HCT116 (cell line): ENCODE measurements around the gene VPS26A. TPM values are rescaled to one million over a fixed set of nuclear protein-coding genes. Genes with fewer than 3 reads are reported as not detected.

ENCODE experiments used
- ATAC-seq: fragments of 200-7000 bp; cut with Tn5 transposase; 2 replicates; pipeline ENCODE4 v1.9.1; 2020; ENCODE audit warnings: mild to moderate bottlenecking, moderate library complexity
- BruUV-seq: library from RNA; stranded (reverse); fragments of 400-500 nt; replicated peaks from 2 replicates; lab custom pipeline; 2021; lab: Mats Ljungman, UMichigan
- CTCF ChIA-PET: fragments of 300-600 bp; sonication (Branson Sonifier 250); formaldehyde crosslinking; loops from one replicate; lab custom pipeline; 2021; ENCODE audit warnings: antibody characterized with exemption; lab: Charles Lee
- POLR2A ChIA-PET: fragments of 300-600, 350-600 bp; sonication (Branson Sonifier 250); formaldehyde crosslinking; loops from one replicate; lab custom pipeline; 2021; ENCODE audit warnings: antibody characterized with exemption; lab: Charles Lee
- RAD21 ChIA-PET, 2 experiments: fragments of 300-600 bp; sonication (Branson Sonifier 250); formaldehyde crosslinking; loops; one replicate each; lab custom pipeline; 2023; ENCODE audit warnings: low total read pairs in 2 of 2; ENCODE audit not compliant: uncharacterized antibody in 2 of 2, unreplicated experiment in 2 of 2, low non-redundant PET in 1 of 2; lab: Charles Lee
- DNase-seq: peaks from one replicate; pipeline ENCODE4 v3.0.0-alpha.2; 2010; ENCODE audit warnings: low read depth, low spot score
- H2AFZ ChIP-seq: fragments of 200-600 bp; shearing (Covaris generic), sonication (generic); 2 replicates; pipeline ENCODE4 v1.6.1; 2017; ENCODE audit warnings: low read depth, mixed run types, mixed read lengths, antibody characterized with exemption, low read length; ENCODE audit not compliant: poor library complexity, severe bottlenecking
- H3K27ac ChIP-seq: 2 replicates; pipeline ENCODE4 v1.5.1; 2012; ENCODE audit warnings: low read depth, low read length
- H3K27me3 ChIP-seq: fragments of 200-600 bp; sonication (generic); 2 replicates; pipeline ENCODE4 v1.6.1; 2016; ENCODE audit warnings: mixed run types, low read length, mixed read lengths; ENCODE audit not compliant: insufficient read depth
- H3K36me3 ChIP-seq, 2 experiments: fragments of 200-500 bp in 1 of 2; fragments of 200-600 bp in 1 of 2; sonication (Bioruptor generic) in 1 of 2; sonication (generic) in 1 of 2; 2 replicates each; pipeline versions ENCODE4 v1.5.1 to v1.6.1; 2014 to 2016; ENCODE audit warnings: low read length in 2 of 2, inconsistent platforms in 1 of 2, mixed read lengths in 1 of 2, mixed run types in 1 of 2; ENCODE audit not compliant: insufficient read depth in 2 of 2, control insufficient read depth in 1 of 2
- H3K4me1 ChIP-seq, 2 experiments: fragments of 200-600 bp in 1 of 2; sonication (generic) in 1 of 2; 2 replicates each; pipeline versions ENCODE4 v1.5.1 to v1.6.1; 2012 to 2017; ENCODE audit warnings: low read length in 2 of 2, inconsistent platforms in 1 of 2, mild to moderate bottlenecking in 1 of 2, mixed read lengths in 1 of 2, mixed run types in 1 of 2, moderate library complexity in 1 of 2; ENCODE audit not compliant: insufficient read depth in 2 of 2, control insufficient read depth in 1 of 2
- H3K4me2 ChIP-seq: fragments of 200-600 bp; sonication (generic); 2 replicates; pipeline ENCODE4 v1.6.1; 2017; ENCODE audit warnings: mixed run types, low read length, mixed read lengths
- H3K4me3 ChIP-seq, 2 experiments: fragments of 200-600 bp in 1 of 2; sonication (generic) in 1 of 2; replicated peaks in 1 of 2; 2 replicates each; pipeline ENCODE4 v1.5.1; 2011 to 2016; ENCODE audit warnings: low read length in 2 of 2, control low read depth in 1 of 2, low read depth in 1 of 2, mild to moderate bottlenecking in 1 of 2, mixed read lengths in 1 of 2, mixed run types in 1 of 2
- H3K79me2 ChIP-seq: fragments of 200-600 bp; sonication (generic); 2 replicates; pipeline ENCODE4 v1.6.1; 2017; ENCODE audit warnings: mild to moderate bottlenecking, mixed run types, low read length, moderate library complexity, mixed read lengths; ENCODE audit not compliant: insufficient read depth
- H3K9ac ChIP-seq: fragments of 200-600 bp; sonication (generic); 2 replicates; pipeline ENCODE4 v1.6.1; 2016; ENCODE audit warnings: low read length, mixed read lengths
- H3K9me2 ChIP-seq: fragments of 200-600 bp; sonication (generic), shearing (Covaris generic); 2 replicates; pipeline ENCODE4 v1.6.1; 2017; ENCODE audit warnings: mixed run types, mild to moderate bottlenecking, moderate library complexity; ENCODE audit not compliant: insufficient read depth
- H3K9me3 ChIP-seq, 2 experiments: fragments of 200-500 bp in 1 of 2; fragments of 200-600 bp in 1 of 2; sonication (Bioruptor generic) in 1 of 2; sonication (generic) in 1 of 2; 2 replicates each; pipeline ENCODE4 v1.6.1; 2014 to 2017; ENCODE audit warnings: low read length in 2 of 2, mixed read lengths in 2 of 2, inconsistent platforms in 1 of 2, low read depth in 1 of 2, mild to moderate bottlenecking in 1 of 2, mixed run types in 1 of 2, moderate library complexity in 1 of 2; ENCODE audit not compliant: control insufficient read depth in 1 of 2, insufficient read depth in 1 of 2
- H4K20me1 ChIP-seq: fragments of 200-600 bp; sonication (generic), shearing (Covaris generic); 2 replicates; pipeline ENCODE4 v1.6.1; 2017; ENCODE audit warnings: mixed run types, mild to moderate bottlenecking, moderate library complexity; ENCODE audit not compliant: insufficient read depth
- ATF3 ChIP-seq: IDR thresholded peaks from 2 replicates; pipeline ENCODE4 v1.6.1; 2012
- CBX3 ChIP-seq: IDR thresholded peaks from 2 replicates; pipeline ENCODE4 v1.6.1; 2012; ENCODE audit warnings: low read depth
- CEBPB ChIP-seq: IDR thresholded peaks from 2 replicates; pipeline ENCODE4 v1.6.1; 2012; ENCODE audit warnings: low read depth
- EGR1 ChIP-seq: IDR thresholded peaks from 2 replicates; pipeline ENCODE4 v1.6.1; 2012; ENCODE audit warnings: low read depth
- ELF1 ChIP-seq: IDR thresholded peaks from 2 replicates; pipeline ENCODE4 v1.6.1; 2012; ENCODE audit warnings: low read depth, borderline replicate concordance
- EZH2phosphoT487 ChIP-seq: fragments of 200-600 bp; IDR thresholded peaks from 2 replicates; pipeline ENCODE4 v1.6.1; 2018; ENCODE audit warnings: antibody characterized with exemption, borderline replicate concordance
- FOSL1 ChIP-seq: IDR thresholded peaks from 2 replicates; pipeline ENCODE4 v1.6.1; 2012; ENCODE audit warnings: low read depth
- JUND ChIP-seq: IDR thresholded peaks from 2 replicates; pipeline ENCODE4 v1.6.1; 2012
- MAX ChIP-seq: IDR thresholded peaks from 2 replicates; pipeline ENCODE4 v1.6.1; 2012
- POLR2A ChIP-seq: IDR thresholded peaks from 2 replicates; pipeline ENCODE4 v1.7.0; 2011; ENCODE audit warnings: borderline replicate concordance; ENCODE audit not compliant: insufficient read depth, insufficient read length; ENCODE audit errors: extremely low read depth
- POLR2AphosphoS5 ChIP-seq: IDR thresholded peaks from 2 replicates; pipeline ENCODE4 v1.6.1; 2011; ENCODE audit warnings: mild to moderate bottlenecking, low read depth, low read length, moderate library complexity
- SIN3A ChIP-seq: IDR thresholded peaks from 2 replicates; pipeline ENCODE4 v1.6.1; 2012; ENCODE audit warnings: low read depth
- SP1 ChIP-seq: IDR thresholded peaks from 2 replicates; pipeline ENCODE4 v1.6.1; 2012; ENCODE audit warnings: low read depth
- SRF ChIP-seq: IDR thresholded peaks from 2 replicates; pipeline ENCODE4 v1.6.1; 2012; ENCODE audit warnings: low read depth
- TCF7L2 ChIP-seq: IDR thresholded peaks from 2 replicates; pipeline ENCODE4 v1.7.0; 2011; ENCODE audit warnings: borderline replicate concordance, inconsistent platforms; ENCODE audit not compliant: insufficient read depth, insufficient read length; ENCODE audit errors: extremely low read depth
- YY1 ChIP-seq: IDR thresholded peaks from 2 replicates; pipeline ENCODE4 v1.6.1; 2011; ENCODE audit warnings: low read length, low read depth, moderate library complexity, mild to moderate bottlenecking; ENCODE audit not compliant: insufficient replicate concordance; ENCODE audit errors: extremely low read depth
- ZBTB33 ChIP-seq: IDR thresholded peaks from 2 replicates; pipeline ENCODE4 v1.6.1; 2011; ENCODE audit warnings: mild to moderate bottlenecking, low read length, moderate library complexity; ENCODE audit not compliant: insufficient replicate concordance; ENCODE audit errors: extremely low read depth
- ZFX ChIP-seq: fragments of 450-650 bp; IDR thresholded peaks from 2 replicates; pipeline ENCODE4 v1.6.1; 2017
- intact Hi-C: fragments of 100-400 bp; cut with micrococcal nuclease; formaldehyde crosslinking; loops from 2 replicates; pipeline ENCODE4 v1.10.0; 2022
- total RNA-seq: library from RNA; stranded (reverse); gene quantifications from one replicate; pipeline ENCODE4 v1.2.1, GENCODE V29; 2021; ENCODE audit not compliant: unreplicated experiment
- TF ChIP-seq, protein P1 (sequence below), 3 experiments: fragments of 200-600 bp in 1 of 3; sonication (generic) in 1 of 3; IDR thresholded peaks in 2 of 3; conservative IDR thresholded peaks in 1 of 3; 2 replicates each; pipeline ENCODE4 v1.5.1; 2012 to 2017; ENCODE audit warnings: low read depth in 2 of 3, low read length in 2 of 3, antibody characterized with exemption in 1 of 3, borderline replicate concordance in 1 of 3, control low read depth in 1 of 3, mild to moderate bottlenecking in 1 of 3, mixed read lengths in 1 of 3, mixed run types in 1 of 3, moderate library complexity in 1 of 3; ENCODE audit not compliant: insufficient read depth in 1 of 3

The VPS26A gene
- total RNA-seq, 1 experiment from 2014 or later, result 65.1 TPM

DNA sequence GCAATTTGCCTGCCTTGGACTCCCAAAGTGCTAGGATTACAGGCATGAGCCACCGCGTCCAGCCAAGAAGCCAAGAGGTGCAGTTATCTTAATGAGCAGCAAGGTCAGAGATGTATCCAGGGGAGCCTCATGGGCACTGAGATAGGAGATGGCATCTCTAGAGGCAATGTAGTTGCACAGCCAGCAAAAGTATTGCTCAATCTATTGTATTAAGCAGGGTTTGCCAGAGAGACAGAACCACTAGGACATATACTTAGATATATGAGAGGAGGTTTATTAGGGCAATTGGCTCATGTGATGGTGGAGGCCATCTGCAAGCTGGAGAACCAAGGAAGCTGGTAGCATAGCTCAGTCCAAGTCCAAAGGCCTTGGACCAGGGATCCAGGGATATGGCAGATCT lies 16.3 kb upstream of the VPS26A start:
- CTCF ChIA-PET, result no interaction called here
- H3K79me2 ChIP-seq, result no peaks in the 10 kb centered on the region
- intact Hi-C loops, result no loop called here
- no peak for ATAC-seq
- no peak overlapping the region for H2AFZ ChIP-seq
- no peak for DNase-seq
- no peaks in the 10 kb centered on the region for H3K9me3 ChIP-seq
- no peak overlapping the region for H3K4me3 ChIP-seq
- no peaks in the 10 kb centered on the region for H3K36me3 ChIP-seq
- no peaks in the 10 kb centered on the region for H3K27me3 ChIP-seq
- H3K27ac ChIP-seq, result no peak overlapping the region
- TF ChIP-seq POLR2A (no peak), SRF (no peak), CBX3 (no peak), ELF1 (no peak), SIN3A (no peak), EZH2phosphoT487 (no peak), JUND (no peak), ZFX (no peak), CEBPB (no peak), ATF3 (no peak)
- H3K9me2 ChIP-seq, result no peaks in the 10 kb centered on the region
- no TSS peak for BruUV-seq
- no peaks in the 10 kb centered on the region for H4K20me1 ChIP-seq
- POLR2A ChIA-PET, result no interaction called here
- no peak overlapping the region for H3K4me2 ChIP-seq
- no peaks in the 10 kb centered on the region for H3K4me1 ChIP-seq
- RAD21 ChIA-PET, result no interaction called here
- H3K9ac ChIP-seq, result no peak overlapping the region

DNA sequence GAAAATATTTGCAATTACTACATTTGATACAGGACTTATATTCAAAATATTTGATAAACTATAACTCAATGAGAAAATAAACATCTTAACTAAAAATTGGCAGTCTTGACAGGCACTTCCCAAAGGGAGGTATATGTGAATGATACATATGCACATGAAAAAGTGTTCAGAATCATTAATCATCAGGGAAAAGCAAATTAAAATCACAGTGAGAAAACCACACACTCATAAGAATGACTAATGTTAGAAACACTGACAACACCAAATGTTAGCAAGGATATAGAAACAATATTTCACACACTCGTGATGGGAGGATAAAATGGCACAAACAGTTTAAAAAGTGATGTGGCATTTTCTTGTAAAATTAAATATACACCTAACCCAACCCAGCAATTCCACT lies 4.1 kb upstream of the VPS26A start:
- Histone ChIP-seq H3K4me1 (peaks cover 0 to 8% of the 10 kb centered on the region in 2 experiments; a peak in 2 of 4 replicates), H3K9me3 (no peaks in the 10 kb centered on the region), H3K4me2 (no peak overlapping the region), H3K9ac (no peak overlapping the region), H3K27me3 (no peaks in the 10 kb centered on the region), H3K36me3 (no peaks in the 10 kb centered on the region), H2AFZ (no peak overlapping the region), H3K27ac (no peak overlapping the region), H3K79me2 (peaks cover 8% of the 10 kb centered on the region), H3K4me3 (no peak overlapping the region), H4K20me1 (no peaks in the 10 kb centered on the region), H3K9me2 (no peaks in the 10 kb centered on the region)
- no peak for DNase-seq
- RAD21 ChIA-PET, result no interaction called here
- intact Hi-C loops, result loop anchor here (5.0 kb wide), 1 partner anchor 313 kb away; no protein-coding TSS in a partner anchor
- POLR2A ChIA-PET, result no interaction called here
- BruUV-seq, result no TSS peak
- no peak for ATAC-seq
- CTCF ChIA-PET, result no interaction called here
- no peak for TF ChIP-seq POLR2A
- no peak for TF ChIP-seq SRF
- TF ChIP-seq FOSL1, result no peak
- TF ChIP-seq, protein P1, sequence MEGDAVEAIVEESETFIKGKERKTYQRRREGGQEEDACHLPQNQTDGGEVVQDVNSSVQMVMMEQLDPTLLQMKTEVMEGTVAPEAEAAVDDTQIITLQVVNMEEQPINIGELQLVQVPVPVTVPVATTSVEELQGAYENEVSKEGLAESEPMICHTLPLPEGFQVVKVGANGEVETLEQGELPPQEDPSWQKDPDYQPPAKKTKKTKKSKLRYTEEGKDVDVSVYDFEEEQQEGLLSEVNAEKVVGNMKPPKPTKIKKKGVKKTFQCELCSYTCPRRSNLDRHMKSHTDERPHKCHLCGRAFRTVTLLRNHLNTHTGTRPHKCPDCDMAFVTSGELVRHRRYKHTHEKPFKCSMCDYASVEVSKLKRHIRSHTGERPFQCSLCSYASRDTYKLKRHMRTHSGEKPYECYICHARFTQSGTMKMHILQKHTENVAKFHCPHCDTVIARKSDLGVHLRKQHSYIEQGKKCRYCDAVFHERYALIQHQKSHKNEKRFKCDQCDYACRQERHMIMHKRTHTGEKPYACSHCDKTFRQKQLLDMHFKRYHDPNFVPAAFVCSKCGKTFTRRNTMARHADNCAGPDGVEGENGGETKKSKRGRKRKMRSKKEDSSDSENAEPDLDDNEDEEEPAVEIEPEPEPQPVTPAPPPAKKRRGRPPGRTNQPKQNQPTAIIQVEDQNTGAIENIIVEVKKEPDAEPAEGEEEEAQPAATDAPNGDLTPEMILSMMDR (IDR thresholded peaks at IDR 0.05 in 2 of 3, conservative IDR thresholded peaks at IDR 0.05 in 1 of 3; ENCODE audit: borderline replicate concordance in 1 of 3, insufficient read depth in 1 of 3, low read depth in 2 of 3, low read length in 2 of 3), result no peak
- no peak for TF ChIP-seq SP1
- no peak for TF ChIP-seq YY1
- no peak for TF ChIP-seq JUND
- no peak for TF ChIP-seq TCF7L2
- TF ChIP-seq ZBTB33, result no peak
- TF ChIP-seq POLR2AphosphoS5, result no peak
- no peak for TF ChIP-seq MAX
- TF ChIP-seq EGR1, result no peak
